Chondrocyte (in vitro differentiated cells): Measurements from ENCODE around the gene TMOD2. TPM values are rescaled to one million over a fixed set of nuclear protein-coding genes. Genes with fewer than 3 reads are reported as not detected.

Experiments
- DNase-seq: peaks from one replicate; pipeline ENCODE4 v3.0.0; 2021; ENCODE audit warnings: mixed read lengths, low spot score
- H3K27ac Mint-ChIP-seq: one replicate; pipeline ENCODE4 v1.8.0; 2021; ENCODE audit warnings: mild to moderate bottlenecking, moderate library complexity, mixed read lengths; ENCODE audit not compliant: unreplicated experiment
- H3K27me3 Mint-ChIP-seq: 2 replicates; pipeline ENCODE4 v1.8.0; 2021; ENCODE audit warnings: low read depth, mixed read lengths
- H3K36me3 Mint-ChIP-seq: 2 replicates; pipeline ENCODE4 v1.8.0; 2021; ENCODE audit warnings: low read depth, mixed read lengths
- H3K4me1 Mint-ChIP-seq: 2 replicates; pipeline ENCODE4 v1.8.0; 2021; ENCODE audit warnings: low read depth, mild to moderate bottlenecking, mixed read lengths
- H3K4me3 Mint-ChIP-seq: one replicate; pipeline ENCODE4 v1.8.0; 2021; ENCODE audit warnings: mild to moderate bottlenecking, moderate library complexity, mixed read lengths; ENCODE audit not compliant: unreplicated experiment
- H3K9me3 Mint-ChIP-seq: 2 replicates; pipeline ENCODE4 v1.8.0; 2021; ENCODE audit warnings: low read depth, mixed read lengths
- total RNA-seq: library from RNA; stranded (reverse); gene quantifications from 3 replicates; pipeline ENCODE4 v1.2.1, GENCODE V29; 2021
- TF ChIP-seq, protein P1 (sequence below): fragments of 200-600 bp; sonication (generic); IDR thresholded peaks from 2 replicates; pipeline ENCODE4 v1.5.0; 2021; ENCODE audit warnings: antibody characterized with exemption, mild to moderate bottlenecking, moderate library complexity

The TMOD2 gene
- total RNA-seq, 1 donor from 2014 or later = 7.8 TPM

DNA sequence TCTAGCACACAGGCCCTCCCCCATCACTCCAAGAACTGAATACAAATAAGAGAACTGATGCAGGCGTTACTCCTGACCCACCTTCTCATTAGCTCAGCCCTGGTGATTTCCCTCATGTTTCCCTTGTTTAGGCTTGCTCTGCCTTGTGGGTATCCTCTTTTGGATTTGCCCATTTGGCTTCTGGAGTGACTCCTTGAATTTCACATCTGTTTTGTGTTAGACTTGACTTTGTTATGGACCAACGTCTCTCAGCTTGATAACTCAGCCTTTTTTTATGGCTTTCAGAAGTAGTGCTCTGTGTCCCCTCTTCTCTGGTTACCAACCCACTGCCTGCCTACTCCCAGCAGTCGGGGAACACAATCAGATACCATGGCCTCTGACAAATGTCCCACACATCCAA, 66.8 kb downstream of the TMOD2 start:
- no peak overlapping the region for H3K4me3 Mint-ChIP-seq
- peaks cover 17% of the 10 kb centered on the region for H3K9me3 Mint-ChIP-seq
- peaks cover 15% of the 10 kb centered on the region for H3K36me3 Mint-ChIP-seq
- no peak for DNase-seq
- H3K4me1 Mint-ChIP-seq = peaks cover 2% of the 10 kb centered on the region
- H3K27ac Mint-ChIP-seq = no peak overlapping the region
- TF ChIP-seq, protein P1, sequence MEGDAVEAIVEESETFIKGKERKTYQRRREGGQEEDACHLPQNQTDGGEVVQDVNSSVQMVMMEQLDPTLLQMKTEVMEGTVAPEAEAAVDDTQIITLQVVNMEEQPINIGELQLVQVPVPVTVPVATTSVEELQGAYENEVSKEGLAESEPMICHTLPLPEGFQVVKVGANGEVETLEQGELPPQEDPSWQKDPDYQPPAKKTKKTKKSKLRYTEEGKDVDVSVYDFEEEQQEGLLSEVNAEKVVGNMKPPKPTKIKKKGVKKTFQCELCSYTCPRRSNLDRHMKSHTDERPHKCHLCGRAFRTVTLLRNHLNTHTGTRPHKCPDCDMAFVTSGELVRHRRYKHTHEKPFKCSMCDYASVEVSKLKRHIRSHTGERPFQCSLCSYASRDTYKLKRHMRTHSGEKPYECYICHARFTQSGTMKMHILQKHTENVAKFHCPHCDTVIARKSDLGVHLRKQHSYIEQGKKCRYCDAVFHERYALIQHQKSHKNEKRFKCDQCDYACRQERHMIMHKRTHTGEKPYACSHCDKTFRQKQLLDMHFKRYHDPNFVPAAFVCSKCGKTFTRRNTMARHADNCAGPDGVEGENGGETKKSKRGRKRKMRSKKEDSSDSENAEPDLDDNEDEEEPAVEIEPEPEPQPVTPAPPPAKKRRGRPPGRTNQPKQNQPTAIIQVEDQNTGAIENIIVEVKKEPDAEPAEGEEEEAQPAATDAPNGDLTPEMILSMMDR = no peak
- no peaks in the 10 kb centered on the region for H3K27me3 Mint-ChIP-seq

DNA sequence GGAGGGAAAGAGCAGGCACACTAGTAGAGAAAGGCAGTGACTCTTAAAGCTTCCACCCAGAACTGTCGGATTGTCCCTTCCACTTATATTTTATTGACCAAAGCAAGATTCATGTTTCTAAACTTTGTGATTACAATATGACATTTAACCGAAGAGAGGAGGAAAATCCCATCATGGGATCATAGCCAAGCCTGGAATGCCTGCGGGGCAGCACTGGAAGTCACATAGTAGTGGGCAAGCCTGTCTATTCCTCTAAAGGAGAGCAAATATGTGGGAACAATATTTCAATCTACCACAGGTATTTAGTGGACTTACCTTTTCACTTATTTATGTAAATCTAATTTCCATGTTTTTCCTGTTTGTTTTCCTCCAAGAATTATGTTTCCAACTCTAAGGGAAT, 74.3 kb downstream of the TMOD2 start:
- Mint-ChIP-seq H3K27me3 (no peaks in the 10 kb centered on the region), H3K4me1 (peaks cover 13% of the 10 kb centered on the region), H3K9me3 (peaks cover 11% of the 10 kb centered on the region), H3K27ac (no peak overlapping the region), H3K36me3 (peaks cover 8% of the 10 kb centered on the region), H3K4me3 (no peak overlapping the region)
- DNase-seq = no peak
- TF ChIP-seq, protein P1 = no peak

DNA sequence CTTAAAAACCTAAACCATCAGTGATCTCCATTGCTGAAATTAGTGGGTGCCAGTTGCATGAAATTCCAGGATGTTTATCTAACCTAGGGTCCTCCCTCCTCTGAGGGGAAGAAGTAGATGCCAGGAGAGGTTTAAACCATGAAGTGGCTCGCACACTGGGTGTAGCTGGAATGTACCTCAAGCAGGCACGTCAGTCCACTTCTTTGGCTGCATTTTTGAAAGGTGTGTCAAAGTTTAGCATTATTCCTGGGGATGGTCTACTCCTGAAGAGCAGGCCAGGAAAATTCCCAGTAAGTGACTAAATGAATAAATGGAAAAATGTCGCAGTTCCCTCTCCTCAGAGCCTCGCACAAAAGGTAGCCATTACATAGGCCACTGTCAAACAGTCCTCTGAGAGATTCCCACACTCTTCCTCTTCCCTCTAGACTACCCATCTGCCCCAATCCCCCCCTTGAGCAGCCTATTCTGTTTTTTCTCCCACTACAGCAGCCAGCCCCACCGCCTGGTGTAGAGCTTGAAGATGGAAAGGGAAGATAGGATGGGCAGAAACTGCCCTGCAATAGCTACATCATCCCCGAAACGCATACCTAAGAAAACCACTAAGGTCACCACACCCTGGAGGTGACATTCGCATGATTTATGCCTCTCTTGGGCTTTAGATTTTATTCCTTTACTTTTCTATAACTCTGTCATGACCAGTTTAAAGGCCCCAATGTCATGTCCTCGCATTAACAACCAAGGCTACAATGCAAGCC, 77.4 kb downstream of the TMOD2 start:
- Mint-ChIP-seq H3K27ac (peak overlapping the region; percentile 90), H3K9me3 (no peaks in the 10 kb centered on the region), H3K4me3 (peak overlapping the region; percentile 86), H3K27me3 (no peaks in the 10 kb centered on the region), H3K4me1 (peaks cover 43% of the 10 kb centered on the region), H3K36me3 (no peaks in the 10 kb centered on the region)
- no peak for DNase-seq
- TF ChIP-seq, protein P1 = no peak

DNA sequence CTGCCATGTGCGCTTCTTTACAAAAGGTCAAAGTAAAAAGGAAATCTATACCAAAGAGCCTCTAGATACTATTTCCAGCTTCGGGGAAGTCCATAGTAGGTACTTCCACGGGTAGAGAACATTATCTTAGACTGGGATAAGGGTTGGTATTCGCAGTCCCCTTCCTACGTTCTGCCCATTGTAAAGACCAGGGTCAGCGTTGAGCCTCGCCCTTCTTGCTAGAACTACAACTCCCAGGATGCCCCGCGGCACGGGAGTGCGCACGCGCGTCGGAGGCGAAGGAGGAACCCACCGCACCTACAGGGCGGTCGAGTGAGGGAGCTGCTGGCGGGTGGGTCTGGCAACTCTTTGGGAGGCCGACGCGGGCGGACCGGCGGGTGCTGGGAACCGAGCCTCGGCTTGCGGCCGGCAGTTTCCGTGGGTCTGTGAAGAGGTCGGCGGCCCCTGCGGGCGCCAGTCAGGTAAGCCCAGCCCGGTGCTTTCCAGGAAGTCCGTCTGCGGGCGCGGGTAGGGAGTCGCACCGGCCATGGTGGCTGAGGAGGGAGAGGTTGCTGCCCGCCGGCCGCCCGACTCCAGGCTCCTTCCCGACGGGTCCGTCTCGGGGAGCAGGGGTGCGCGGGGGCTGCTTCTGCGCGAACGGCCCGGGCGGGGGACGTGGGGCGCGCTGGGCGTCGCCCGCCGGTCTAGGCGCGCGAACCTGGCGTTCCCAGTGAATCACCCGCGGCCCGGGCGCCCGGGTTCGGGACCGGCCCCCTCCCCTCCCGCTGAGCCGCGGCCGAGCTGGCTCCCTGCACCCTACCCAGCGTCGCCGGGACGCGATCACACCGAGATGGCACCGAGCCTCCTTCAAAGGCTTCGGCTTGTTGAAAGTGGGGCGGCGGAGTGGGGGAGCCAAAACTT, 78.2 kb downstream of the TMOD2 start, which contains the start of gene TMOD3:
Gene TMOD3 (plus strand): TSS at position 278 of the 900 bp plus-strand sequence. CDS start 33,232 bp downstream, outside the sequence.
- TF ChIP-seq, protein P1 = peak; percentile 46
- Mint-ChIP-seq H3K9me3 (no peaks in the 10 kb centered on the region), H3K27ac (peak within 1 kb of the TSS; percentile 94), H3K4me1 (peaks cover 51% of the 10 kb centered on the region), H3K4me3 (peak within 1 kb of the TSS; percentile 86), H3K27me3 (no peaks in the 10 kb centered on the region), H3K36me3 (no peaks in the 10 kb centered on the region)
- DNase-seq = peak; percentile 97

DNA sequence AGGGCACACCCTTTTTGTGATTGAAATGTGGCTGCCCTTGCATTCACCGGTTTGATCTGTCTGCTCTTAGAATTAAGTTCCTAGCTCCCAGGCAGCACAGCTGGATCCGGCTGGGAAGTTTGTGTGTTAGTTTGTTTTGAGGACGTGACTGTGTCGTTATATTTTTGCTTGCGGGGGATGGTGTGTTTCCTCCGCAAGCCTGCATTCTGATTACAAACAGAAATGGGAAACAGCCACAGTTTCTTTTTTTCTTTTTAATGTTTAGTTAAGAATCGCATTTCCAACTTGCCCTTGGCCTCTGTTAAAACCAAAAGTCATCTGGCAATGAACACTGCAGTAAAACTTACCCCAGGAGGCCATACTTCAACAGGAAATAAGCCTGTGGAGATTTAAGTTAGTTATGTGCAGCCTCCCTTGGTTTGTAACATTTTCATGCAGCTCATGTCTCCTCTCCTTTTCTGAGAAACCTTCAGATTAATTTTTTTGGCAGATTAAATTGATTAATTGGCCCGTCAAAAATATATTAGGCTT, 78.9 kb downstream of the TMOD2 start:
- no peak for DNase-seq
- H3K36me3 Mint-ChIP-seq = no peaks in the 10 kb centered on the region
- H3K4me1 Mint-ChIP-seq = peaks cover 58% of the 10 kb centered on the region
- H3K27ac Mint-ChIP-seq = peak overlapping the region; percentile 94
- peak overlapping the region; percentile 86 for H3K4me3 Mint-ChIP-seq
- H3K9me3 Mint-ChIP-seq = no peaks in the 10 kb centered on the region
- TF ChIP-seq, protein P1 = no peak
- H3K27me3 Mint-ChIP-seq = no peaks in the 10 kb centered on the region
